Measurements from ENCODE around the gene VSIG10L. TPM values are rescaled to one million over a fixed set of nuclear protein-coding genes. Genes with fewer than 3 reads are reported as not detected.

VSIG10L gene
- total RNA-seq, 1 donor from 2014 or later, result 3.2 TPM

- intact Hi-C loops (cut with DNase I), result no loop called here
- Histone ChIP-seq H3K27ac (no peak overlapping the region), H3K4me3 (no peak overlapping the region), H3K9me3 (no peaks in the 10 kb centered on the region), H3K27me3 (ENCODE audit: low read depth) (peaks cover 33% of the 10 kb centered on the region), H3K36me3 (no peaks in the 10 kb centered on the region), H3K4me1 (no peaks in the 10 kb centered on the region)
- no peak for TF ChIP-seq CTCF (IDR thresholded peaks at IDR 0.05)
- ATAC-seq (no peak), DNase-seq (no peak)
Observed at GRCh38 chr19:51296336-51297093, 45.4 kb downstream of the VSIG10L start.

GRCh38 chr19:51295382-51296126, 46.4 kb downstream of the VSIG10L start:
- DNase-seq (no peak), ATAC-seq (no peak)
- Histone ChIP-seq H3K27ac (no peak overlapping the region), H3K9me3 (no peaks in the 10 kb centered on the region), H3K4me1 (no peaks in the 10 kb centered on the region), H3K4me3 (no peak overlapping the region), H3K27me3 (ENCODE audit: low read depth) (peaks cover 30% of the 10 kb centered on the region), H3K36me3 (no peaks in the 10 kb centered on the region)
- TF ChIP-seq CTCF (IDR thresholded peaks at IDR 0.05), result no peak
- intact Hi-C loops (cut with DNase I), result no loop called here

- TF ChIP-seq CTCF (IDR thresholded peaks at IDR 0.05), result no peak
- DNase-seq, result no peak
- intact Hi-C loops (cut with DNase I), result no loop called here
Observed at GRCh38 chr19:51294977-51295375, 47.0 kb downstream of the VSIG10L start.

GRCh38 chr19:51294211-51294976, 47.5 kb downstream of the VSIG10L start:
- Histone ChIP-seq H3K4me3 (no peak overlapping the region), H3K36me3 (no peaks in the 10 kb centered on the region), H3K27ac (no peak overlapping the region), H3K27me3 (ENCODE audit: low read depth) (peaks cover 27% of the 10 kb centered on the region), H3K4me1 (no peaks in the 10 kb centered on the region), H3K9me3 (no peaks in the 10 kb centered on the region)
- no peak for ATAC-seq
- TF ChIP-seq CTCF (IDR thresholded peaks at IDR 0.05), result no peak
- no peak for DNase-seq
- intact Hi-C loops (cut with DNase I), result no loop called here

More at GRCh38 chr19:51294977-51295375, 47.0 kb downstream of the VSIG10L start:
- Histone ChIP-seq H3K27me3 (ENCODE audit: low read depth) (peaks cover 27% of the 10 kb centered on the region), H3K4me3 (no peak overlapping the region), H3K27ac (no peak overlapping the region), H3K9me3 (no peaks in the 10 kb centered on the region), H3K4me1 (no peaks in the 10 kb centered on the region), H3K36me3 (no peaks in the 10 kb centered on the region)
- ATAC-seq, result no peak

- H3K9me3 ChIP-seq, result no peaks in the 10 kb centered on the region
- intact Hi-C loops (cut with DNase I), result no loop called here
- no peaks in the 10 kb centered on the region for H3K36me3 ChIP-seq
- ATAC-seq (no peak), DNase-seq (no peak)
- no peak overlapping the region for H3K27ac ChIP-seq
- H3K4me1 ChIP-seq, result no peaks in the 10 kb centered on the region
- no peak overlapping the region for H3K4me3 ChIP-seq
- peaks cover 28% of the 10 kb centered on the region for H3K27me3 ChIP-seq (ENCODE audit: low read depth)
- no peak for TF ChIP-seq CTCF (IDR thresholded peaks at IDR 0.05)
Observed at GRCh38 chr19:51293571-51294210, 48.2 kb downstream of the VSIG10L start.
